Measurements from ENCODE around the gene LHFPL3. TPM values are rescaled to one million over a fixed set of nuclear protein-coding genes. Genes with fewer than 3 reads are reported as not detected.
A peak's percentile ranks its signal among the peaks of the same experiment; 100 is the strongest.
"Not testable (repeated sequence)": the region's sequence is repeated elsewhere in the genome, so short reads cannot be mapped to it uniquely, and the experiment has no call there.

Gene LHFPL3
- total RNA-seq, 1 donor from 2014 or later: not detected

DNA sequence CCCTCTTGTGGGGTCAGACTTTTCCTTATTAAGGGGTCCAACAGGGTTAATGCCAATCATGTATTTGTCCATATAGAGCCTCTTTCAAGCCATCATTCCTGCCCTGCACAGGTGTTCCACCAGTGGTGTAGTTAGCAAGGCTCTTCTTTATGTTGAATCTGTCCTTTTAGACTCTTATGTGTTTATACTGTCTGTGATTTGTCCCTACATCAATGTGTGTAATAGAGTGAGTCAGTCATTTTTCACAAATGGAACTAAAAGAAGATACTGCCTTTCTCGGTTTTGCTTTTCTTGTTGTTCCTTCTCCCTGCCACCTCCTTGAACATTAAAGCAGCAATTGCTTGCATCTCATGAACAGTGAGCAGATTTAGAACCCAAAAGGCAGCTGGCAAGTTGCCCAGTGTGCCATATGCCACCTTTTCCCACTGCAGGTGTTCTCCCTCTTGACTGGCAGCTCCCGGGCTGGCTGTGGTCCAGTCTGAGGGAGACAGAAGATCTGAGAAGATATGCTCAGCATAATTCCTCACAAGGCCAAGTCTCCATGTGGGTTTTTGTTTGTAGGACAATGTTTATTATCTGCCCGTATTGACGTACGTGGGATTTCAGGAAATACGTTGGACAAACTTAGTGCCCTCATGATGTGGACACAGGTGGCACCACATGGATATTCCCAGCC lies 154.1 kb downstream of the LHFPL3 start:
- no peak for DNase-seq (ENCODE audit: low read depth in 2 of 2)

DNA sequence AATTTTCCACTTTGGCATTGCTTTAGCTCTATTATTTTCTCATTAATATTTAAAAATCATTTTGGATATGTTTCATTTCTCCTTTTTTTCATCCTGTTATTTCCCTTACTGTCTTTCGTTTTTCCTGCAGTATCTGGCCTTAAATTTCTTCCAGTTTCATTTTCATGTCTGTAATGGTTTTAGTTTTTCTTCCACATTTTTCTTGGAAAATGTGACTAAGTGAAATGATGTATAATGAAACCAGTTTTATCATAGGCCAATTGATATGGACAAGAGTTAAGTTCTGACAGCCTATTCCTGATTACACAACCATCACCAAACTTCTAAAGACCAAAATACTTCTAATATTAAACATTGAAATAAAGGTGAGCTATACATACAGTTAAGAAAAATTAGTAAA lies 158.5 kb downstream of the LHFPL3 start:
- no peak for DNase-seq (ENCODE audit: low read depth in 2 of 2)

DNA sequence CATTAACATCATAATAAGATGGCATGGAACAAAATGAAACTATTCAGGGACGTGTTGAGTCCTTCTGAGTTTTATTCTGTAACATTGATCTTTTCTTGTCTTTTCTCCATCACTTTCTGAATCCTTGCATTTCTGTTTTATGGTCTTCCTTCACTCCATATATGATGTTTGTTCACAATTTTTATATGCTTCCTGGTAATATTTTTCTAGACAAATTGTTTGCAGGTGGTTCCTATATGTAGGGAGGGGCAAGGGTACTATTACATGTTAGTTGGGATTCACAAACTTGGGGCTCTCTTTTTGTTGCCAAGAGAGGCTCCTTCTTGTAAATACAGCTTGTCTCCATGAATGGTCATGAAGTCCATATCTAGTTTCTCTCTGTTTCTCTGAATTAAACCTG lies 159.2 kb downstream of the LHFPL3 start:
- DNase-seq (ENCODE audit: low read depth in 2 of 2): no peak

DNA sequence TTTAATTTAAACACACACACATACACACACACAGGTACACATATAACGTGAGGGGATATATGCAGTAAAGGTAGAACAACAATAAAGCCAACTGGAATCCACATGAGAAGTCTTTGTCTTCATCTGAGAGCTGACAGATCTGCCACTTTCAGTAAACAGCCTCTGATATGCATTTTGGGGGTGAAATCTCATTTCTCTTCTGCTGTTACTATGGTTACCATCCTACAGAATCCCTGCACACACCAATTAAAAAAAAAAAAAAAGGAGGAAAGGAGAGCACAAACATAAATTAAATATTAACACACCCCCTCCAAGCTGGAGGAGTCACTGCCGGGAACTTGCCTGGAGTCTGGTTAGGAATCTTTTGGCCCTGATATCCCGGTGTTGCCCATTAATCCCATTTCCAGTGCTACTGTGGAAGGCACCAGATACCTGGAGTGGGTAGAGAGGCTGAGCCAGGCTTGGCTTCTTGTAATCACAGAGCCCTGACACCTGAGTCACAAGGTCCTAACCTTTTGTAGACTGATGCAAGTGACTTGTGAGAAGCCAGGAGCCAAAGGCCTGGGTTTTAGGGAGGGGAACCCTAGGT lies 169.1 kb downstream of the LHFPL3 start:
- DNase-seq (ENCODE audit: low read depth in 2 of 2): no peak

DNA sequence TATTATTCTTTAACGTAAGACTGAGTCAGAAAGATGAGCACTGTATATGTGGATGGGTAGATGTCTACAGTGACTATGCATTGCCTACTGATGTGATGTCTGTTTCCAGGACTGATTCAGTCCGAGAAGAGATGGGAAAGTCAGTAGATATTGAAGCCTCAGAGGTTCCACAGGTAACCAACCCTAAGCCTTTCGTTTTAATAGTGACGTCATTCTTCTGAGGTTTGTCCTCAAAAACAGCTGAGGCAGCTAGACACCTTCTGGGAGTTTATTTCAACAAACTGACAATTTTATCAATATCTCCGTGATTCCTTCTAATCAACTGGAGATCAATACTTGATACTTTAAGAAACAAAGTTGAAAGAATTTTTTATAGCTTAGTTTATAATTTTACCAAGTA lies 171.6 kb downstream of the LHFPL3 start:
- DNase-seq (ENCODE audit: low read depth in 2 of 2): no peak

DNA sequence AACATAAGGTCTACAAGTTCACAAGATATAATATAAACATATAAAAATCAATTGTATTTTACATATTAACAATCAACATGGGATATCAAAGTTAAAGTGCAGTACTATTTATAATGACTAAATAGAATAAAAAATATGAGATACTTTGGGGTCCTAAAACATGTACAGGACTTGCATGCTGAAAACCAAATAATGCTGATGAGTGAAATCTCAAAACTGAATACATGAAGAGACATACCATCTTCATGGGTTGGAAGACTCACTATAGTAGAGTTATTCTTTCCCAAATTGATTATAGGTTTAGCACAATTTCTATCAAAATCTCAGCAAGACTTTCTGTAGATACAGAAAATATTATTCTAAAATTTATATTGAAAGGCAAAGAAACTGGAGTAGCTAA lies 181.5 kb downstream of the LHFPL3 start:
- DNase-seq (ENCODE audit: low read depth in 2 of 2): no peak

DNA sequence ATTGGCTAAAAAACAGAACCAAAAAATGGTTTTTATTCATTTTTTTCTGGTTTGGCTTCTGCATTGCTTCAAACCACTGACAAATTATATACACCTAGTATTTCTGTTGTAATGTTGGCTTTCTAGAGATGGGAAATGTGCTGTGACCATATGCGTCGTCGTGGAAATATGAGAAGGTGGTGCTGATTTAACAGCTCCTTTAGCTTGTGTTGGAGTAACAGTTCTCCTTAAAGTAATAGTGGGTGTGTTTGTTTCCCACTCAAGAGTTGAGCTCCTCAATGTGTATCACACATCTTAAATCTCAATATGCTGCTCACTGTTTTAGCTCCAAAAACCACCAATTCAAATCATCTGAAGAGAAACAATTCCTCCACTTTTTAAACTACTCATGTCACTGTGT lies 196.4 kb downstream of the LHFPL3 start:
- DNase-seq (ENCODE audit: low read depth in 2 of 2): no peak

DNA sequence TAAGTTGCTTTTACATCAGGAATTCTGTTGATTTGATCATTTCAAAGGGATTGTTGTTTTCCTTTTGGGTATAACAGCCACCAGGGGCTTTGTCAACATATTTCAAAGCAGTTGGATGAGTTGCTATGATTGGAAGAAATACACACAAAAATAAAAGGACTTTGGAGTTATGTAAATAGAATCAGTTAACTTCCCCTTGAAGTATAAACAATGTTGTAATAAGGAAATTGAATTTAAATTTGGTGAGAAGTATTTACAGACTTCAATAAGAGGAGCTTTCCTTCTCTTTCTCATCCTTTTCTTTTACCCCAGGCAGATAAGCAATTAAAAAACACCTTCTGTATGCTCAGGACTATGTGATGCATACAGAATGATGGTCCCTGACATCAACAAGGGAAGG lies 199.7 kb downstream of the LHFPL3 start:
- DNase-seq (ENCODE audit: low read depth in 2 of 2): no peak

DNA sequence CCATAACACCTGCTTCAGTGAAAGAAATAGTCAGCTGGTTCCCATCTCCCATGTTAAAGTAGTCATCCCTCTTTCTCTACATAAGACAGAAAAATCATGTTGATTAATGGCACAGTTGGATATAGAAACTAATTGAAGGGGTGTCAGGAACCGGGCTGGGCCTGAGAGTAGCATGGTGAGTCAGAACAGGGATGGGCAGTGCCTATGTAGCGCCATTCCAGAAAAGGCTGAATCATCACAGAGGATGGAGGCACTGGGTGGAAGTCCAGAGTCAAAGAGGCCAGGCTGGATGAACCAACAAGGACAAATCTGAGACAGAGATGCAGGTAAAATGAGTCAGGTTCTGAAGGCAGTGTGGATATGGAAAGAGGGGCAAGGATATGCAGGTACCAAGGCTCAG lies 201.2 kb downstream of the LHFPL3 start:
- no peak for DNase-seq (ENCODE audit: low read depth in 2 of 2)

DNA sequence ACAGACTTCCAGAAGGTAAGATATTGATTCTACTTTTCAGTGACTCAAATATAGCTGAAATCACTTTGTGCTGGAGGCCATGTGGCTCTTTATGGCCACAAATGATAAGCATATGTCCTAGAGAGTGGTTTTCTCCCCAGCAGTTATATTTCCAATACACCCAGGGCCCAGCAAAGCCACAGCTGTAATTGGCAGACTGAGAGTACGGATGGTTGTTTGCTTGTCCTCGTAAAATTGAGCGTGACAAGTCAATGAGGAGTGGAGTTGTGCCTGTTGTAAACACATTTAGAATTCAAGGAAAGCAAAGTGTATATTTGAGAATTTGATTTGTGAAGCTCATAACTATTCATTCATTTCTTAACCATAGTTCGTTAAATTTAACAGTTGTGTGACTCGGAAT lies 201.8 kb downstream of the LHFPL3 start:
- DNase-seq (ENCODE audit: low read depth in 2 of 2): no peak

DNA sequence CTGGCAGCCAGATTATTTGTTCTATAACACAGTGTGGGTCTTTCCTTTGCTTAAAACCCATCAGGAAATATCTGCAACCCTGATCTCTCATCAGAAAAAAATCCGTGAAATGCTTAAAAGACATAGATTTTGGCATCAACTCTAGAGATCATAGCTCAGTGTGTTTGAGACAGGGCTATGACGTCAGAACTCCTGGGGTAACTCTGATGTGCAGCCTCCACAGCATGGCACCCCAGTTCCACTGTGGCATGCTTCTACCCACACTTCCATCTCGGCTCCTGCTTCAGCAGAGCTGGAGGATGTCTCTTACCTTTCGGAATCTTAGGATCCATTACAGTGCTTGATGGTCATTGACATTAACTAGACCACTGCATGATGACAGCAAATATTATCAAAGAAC lies 205.7 kb downstream of the LHFPL3 start:
- DNase-seq (ENCODE audit: low read depth in 2 of 2): no peak

DNA sequence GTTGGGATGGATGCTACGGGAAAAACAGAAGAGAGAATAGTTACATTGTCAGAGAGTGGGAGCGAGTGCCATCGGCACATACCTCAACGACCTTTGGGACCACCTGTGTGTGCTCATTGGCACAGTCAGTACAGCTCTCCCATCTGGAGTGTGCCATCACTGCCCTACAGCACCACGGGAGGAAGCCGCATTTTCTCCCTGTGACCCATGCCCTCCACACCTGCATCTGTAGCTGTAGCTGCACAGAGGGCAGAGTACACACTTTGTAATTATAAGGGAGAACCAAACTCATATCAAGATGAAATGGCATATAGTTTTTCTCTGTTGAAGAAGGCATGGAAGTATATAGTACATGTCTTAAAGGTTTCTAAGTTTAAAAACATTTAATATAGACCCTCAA lies 207.4 kb downstream of the LHFPL3 start:
- DNase-seq (ENCODE audit: low read depth in 2 of 2): no peak

DNA sequence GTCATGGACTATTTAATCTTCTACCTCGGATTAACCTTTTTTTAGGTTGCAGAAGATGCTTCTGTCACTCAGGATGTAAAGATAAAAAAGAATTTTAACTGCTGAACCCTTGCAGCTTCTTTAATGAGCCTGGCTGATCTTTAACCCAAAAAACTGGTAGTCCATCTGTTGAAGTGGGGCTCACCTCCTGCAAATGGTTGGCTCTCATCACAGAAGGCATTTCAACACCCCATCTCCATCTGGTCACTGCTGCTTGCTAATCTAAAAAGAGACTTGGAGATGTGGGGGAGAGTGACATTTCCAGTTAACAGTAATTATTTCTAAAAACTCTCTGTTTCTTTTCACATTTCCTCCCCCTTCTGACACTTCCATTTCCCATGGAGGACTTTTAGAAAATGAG lies 208.6 kb downstream of the LHFPL3 start:
- DNase-seq (ENCODE audit: low read depth in 2 of 2): no peak

DNA sequence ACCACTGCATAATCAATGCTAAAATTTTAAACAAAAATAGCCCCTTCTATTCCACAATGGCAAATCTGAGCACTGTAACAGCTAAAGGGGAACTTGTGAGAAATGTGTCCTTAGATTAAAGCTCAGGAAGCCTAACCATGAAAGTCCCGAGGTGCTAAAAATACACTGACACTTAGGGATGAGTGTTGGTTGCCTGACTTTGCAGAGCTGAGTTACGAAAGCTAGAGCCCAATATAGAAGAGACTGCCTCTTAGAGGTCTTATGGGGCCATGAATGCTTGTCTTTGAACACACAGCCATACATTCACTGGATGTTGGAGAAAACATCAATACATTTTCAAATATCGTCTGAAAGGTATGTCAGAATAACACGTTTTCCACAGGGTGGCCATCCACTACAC lies 209.7 kb downstream of the LHFPL3 start:
- no peak for DNase-seq (ENCODE audit: low read depth in 2 of 2)

DNA sequence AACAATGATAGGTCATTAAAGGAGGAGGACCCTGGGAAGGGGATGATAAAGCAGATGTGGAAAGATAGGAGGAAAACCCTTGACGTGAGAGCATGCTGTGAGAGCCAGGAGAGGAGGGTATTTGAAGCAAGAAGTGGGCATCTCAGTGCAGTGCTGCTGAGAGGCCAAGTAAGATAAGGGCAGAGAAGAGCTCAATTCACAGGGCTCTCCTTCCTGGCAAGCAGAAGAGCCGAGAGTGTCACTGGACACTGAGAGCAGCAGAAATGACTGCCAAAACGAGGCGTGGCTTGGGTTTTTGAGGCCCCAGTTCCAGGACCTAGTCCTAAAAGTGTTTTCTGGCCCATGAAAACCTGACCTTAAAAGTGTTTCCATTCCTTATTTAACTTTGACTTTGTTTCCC lies 213.5 kb downstream of the LHFPL3 start:
- no peak for DNase-seq (ENCODE audit: low read depth in 2 of 2)

DNA sequence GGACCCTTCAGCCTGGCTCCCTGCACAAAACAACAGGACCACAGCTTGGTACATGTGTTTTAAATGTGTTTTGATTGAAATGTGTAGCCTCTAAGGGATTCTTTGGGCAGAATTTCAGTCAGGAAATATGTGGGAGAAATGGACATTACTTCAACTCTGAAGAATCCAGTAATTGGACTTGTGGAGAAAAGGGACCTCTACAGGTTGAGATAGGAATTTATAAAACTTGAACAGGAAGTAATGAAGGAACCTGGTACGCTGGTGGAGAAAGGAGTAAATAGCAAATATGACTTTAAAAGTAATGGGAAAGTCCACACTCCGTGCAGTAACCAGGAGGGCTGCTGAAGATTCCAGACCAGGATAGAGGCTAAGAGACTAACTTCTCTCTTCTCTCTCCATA lies 220.5 kb downstream of the LHFPL3 start:
- no peak for DNase-seq (ENCODE audit: low read depth in 2 of 2)

DNA sequence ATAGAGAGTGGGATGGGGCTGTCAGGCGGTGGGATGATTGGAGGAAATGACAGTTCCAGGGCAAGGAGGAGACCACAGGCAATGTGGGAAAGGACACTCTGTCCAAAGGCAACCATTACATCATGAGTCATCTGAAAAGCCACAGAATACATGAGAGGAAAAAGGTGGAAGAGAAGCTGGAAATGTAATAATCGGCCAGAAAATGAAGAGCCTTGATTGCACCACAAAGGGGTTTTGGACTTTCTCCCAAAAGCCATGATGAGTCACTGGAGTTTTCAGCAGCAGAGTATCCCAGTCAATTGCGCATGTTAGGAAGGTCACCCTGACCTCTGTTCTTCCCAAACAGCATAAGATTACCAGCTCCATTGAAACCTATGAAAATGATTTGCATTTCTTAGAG lies 222.0 kb downstream of the LHFPL3 start:
- no peak for DNase-seq (ENCODE audit: low read depth in 2 of 2)

DNA sequence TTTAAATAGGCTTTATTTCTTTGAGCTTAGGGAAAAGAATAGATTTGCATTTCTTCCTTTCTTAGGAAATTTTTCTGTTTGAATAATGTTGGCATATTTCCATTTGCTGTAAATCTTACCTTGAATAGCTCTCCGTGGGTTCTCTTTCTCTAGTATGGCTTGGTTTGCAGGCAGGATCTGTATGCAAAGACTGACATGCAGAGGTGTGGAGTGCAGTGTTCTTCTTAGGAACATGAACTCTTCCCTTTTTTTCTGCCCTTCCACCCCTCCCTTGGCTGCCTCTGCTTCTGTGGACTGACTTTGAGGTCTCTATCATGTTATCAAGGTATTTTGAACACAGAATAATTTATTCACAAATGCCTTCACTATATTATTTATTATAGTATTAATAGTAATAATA lies 222.8 kb downstream of the LHFPL3 start:
- DNase-seq (ENCODE audit: low read depth in 2 of 2): no peak

DNA sequence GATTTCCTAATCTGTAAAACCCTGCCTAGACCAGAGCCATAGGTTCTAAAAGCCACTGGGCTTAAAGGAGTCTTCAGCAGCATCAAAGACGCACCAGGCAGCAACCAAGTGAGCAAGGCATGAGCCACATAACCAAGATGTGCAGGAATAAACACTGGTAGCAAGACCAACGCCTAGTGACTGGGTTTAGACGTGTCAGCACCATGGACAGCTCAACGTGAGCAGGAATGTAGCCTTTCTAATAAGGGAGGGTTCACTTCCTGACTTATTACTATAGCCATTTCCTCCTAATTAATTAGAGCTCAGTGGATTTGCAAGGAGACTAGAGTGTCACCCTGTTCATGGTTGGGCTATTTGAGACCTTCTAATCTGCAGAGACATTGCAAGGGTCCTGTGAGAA lies 223.7 kb downstream of the LHFPL3 start:
- DNase-seq (ENCODE audit: low read depth in 2 of 2): peak; percentile 52 to 57

DNA sequence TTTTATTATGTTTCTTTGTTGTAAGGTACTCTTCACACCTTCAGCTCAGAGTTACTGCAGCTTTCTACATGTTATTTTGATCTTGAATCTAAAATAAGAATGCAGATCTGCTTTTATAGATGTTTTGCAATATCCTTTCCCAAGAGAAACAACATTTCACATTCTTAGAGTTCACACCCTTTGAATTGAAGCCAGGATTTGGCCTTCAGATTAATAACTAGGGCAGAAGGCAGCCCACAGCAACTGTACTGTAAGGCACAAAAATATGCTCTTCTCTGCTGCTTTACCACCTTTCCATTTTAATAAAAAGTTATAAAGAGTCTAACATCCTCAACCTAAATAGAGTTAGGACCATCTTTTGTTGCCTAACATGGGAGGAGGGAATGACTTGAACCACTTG lies 224.7 kb downstream of the LHFPL3 start:
- DNase-seq (ENCODE audit: low read depth in 2 of 2): no peak

DNA sequence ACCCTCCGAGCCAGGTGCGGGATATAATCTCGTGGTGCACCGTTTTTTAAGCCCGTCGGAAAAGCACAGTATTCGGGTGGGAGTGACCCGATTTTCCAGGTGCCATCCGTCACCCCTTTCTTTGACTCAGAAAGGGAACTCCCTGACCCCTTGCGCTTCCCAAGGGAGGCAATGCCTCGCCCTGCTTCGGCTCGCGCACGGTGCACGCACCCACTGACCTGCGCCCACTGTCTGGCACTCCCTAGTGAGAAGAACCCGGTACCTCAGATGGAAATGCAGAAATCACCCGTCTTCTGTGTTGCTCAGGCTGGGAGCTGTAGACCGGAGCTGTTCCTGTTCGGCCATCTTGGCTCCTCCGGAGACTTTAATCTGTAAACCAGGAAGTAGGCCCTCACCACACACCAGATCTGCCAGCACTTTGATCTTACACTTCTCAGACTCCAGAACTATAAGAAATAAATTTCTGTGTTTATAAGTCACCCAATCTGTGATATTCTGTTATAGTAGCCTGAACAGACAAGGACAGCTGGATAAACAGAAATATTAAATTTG lies 235.0 kb downstream of the LHFPL3 start:
- DNase-seq (ENCODE audit: low read depth in 2 of 2): not testable (repeated sequence)

DNA sequence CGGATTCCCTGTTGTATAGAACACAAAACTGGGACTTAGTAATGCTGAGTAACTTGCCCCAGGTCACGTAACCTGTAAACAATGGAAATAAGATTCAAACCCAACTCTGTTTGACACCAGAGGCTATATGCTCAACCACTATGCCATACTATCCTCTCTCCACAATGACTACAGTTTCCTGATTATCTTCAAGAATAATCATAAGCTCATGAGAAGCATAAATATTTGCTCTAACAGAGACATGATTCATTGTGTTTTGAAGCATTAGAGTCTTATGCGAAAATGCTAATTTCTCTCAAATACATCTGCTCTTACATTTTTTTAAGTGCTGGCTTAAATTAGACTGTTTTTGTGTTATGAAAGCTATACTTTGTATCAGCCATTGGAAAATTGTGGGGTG lies 241.3 kb downstream of the LHFPL3 start:
- no peak for DNase-seq (ENCODE audit: low read depth in 2 of 2)

DNA sequence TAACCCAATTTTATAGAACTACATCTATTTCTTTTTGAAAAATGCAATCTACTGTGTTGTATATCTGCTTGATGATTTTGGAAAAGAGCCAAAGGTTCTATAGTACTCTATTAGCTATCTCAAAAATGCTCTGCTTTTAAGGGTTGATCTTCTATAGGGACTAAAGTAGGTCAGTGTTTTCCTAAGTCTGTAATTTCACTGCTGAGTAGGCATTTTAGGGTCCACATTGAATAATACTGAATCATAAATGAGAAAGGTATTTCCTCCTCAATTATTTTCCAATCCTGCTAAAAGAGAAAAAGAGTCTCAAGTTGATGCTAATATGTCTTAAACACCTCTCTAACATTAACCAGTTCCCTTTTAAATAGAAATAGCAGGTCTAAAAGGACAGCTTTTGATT lies 244.2 kb downstream of the LHFPL3 start:
- DNase-seq (ENCODE audit: low read depth in 2 of 2): no peak

DNA sequence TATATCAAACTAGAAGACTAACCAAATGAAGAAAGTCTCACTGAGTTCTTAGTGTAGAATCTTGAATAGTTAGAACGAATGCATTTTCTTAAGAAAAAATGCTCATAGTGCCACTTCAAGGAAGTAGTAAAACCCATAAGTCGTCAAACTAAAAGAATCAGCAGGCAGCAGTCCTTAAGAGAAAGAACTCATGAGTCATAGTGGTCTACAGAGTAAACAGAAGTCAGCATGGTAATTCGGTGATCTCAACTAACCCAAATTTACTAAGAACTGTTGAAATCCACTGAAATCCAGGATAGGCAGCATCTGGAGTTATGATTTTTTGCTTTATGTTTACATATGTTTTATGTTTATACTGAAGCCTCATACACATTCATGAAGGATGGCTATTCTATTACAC lies 256.2 kb downstream of the LHFPL3 start:
- no peak for DNase-seq (ENCODE audit: low read depth in 2 of 2)

All from lung microvascular endothelial cell (primary cell).